GM15510 (cell line): Measurements from ENCODE around the gene ANGPTL2.

Experiments
- POLR2A ChIP-seq: IDR thresholded peaks from 3 replicates; pipeline ENCODE4 v1.6.1; 2011; ENCODE audit warnings: borderline replicate concordance; ENCODE audit not compliant: insufficient read length; ENCODE audit errors: extremely low read depth

Gene ANGPTL2

DNA sequence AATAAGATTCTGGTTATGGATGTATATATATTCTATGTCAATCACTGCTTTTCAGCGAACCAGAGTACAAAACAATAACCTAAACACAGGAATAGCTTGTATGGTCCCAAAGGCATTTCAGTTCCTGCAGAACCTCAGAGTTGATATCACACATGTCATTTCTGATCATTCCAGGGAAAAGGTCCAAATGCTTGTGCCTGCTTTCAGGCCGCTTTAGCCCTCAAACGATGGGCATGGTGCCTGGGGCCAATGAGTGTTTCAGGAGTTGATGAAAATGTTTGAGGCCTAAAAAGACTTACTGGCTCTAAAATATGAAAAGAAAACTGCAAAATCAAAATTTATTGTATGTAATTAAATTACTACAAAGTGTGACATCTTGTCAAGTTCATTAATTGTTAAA, 22.8 kb downstream of the ANGPTL2 start:
- no peak for TF ChIP-seq POLR2A

DNA sequence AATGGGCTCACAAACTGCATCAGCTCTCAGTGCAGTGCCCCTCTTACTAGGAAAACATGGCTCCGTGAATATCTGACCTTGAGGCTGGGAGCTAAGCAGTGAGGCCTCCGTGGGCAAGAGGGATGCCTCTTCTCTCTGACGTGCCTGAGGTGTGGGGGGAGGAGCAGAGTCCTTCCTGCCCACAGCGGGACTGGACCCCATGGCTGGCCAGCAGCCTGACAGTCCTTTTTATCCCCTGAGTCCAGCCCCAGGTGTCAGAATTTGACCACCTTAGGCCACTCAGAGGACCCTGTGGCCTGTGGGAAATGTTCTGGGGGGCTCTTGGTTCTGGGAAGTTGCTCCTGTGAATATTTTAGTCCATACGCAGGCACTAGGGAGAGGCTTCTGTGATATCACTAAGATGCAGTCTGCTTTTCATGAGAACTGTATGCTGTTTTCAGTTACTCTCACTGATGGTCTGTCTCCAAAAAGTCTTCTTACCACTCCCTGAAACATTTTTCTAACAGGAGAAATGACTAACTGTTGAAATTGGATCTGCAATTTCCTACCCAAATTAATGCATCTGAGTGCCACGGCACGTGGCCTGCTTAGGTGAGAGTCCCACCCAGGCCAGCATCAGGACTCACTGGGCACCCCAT, 23.4 kb downstream of the ANGPTL2 start:
- TF ChIP-seq POLR2A = no peak

DNA sequence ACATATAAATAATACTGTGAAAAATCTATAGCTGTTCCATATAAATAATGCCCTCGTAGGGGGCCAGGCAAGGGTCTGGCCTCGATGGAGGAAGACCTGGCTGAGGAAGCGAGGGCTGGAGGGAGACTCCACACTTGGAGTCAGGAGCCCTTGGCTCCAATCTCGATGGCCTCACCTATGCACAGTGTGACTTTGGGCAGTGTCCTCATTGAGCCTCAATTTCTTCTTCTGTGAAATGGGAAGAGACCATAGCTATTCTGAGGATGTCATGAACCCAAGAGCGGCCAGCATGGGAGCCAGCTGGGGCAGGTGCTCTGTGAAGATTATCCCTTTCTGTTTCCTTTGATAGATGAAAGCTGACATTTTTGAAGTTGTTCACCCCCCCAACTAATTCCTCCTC, 24.8 kb downstream of the ANGPTL2 start:
- no peak for TF ChIP-seq POLR2A

DNA sequence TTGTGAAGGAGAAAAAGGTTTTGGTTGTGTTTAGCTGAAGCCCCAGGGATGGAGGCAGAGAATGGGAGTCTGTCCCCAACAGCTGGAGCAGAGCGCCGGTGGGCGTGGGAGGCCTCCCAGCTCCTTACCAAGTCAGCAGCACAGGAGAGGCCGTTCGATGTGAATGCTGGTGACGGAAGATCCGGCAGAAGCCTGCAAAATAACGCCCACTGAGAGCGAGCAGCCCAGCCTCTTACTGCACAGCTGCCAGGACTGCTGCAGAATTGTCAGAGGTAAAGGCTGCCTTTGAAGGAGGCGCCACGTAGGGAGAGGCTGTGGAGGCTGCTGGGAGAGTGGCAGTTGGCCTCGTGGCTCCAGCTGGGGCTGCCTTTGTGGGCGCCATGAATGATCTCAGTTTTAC, 26.2 kb downstream of the ANGPTL2 start:
- TF ChIP-seq POLR2A = no peak

GRCh38 chr9:127095411-127095810, 27.0 kb downstream of the ANGPTL2 start:
- TF ChIP-seq POLR2A = no peak

- TF ChIP-seq POLR2A = no peak
Measured at GRCh38 chr9:127093319-127094020, 29.0 kb downstream of the ANGPTL2 start.

GRCh38 chr9:127092041-127092608, 30.3 kb downstream of the ANGPTL2 start:
- no peak for TF ChIP-seq POLR2A

GRCh38 chr9:127091526-127091925, 30.9 kb downstream of the ANGPTL2 start:
- no peak for TF ChIP-seq POLR2A

- no peak for TF ChIP-seq POLR2A
Measured at GRCh38 chr9:127090341-127090985, 32.0 kb downstream of the ANGPTL2 start.

DNA sequence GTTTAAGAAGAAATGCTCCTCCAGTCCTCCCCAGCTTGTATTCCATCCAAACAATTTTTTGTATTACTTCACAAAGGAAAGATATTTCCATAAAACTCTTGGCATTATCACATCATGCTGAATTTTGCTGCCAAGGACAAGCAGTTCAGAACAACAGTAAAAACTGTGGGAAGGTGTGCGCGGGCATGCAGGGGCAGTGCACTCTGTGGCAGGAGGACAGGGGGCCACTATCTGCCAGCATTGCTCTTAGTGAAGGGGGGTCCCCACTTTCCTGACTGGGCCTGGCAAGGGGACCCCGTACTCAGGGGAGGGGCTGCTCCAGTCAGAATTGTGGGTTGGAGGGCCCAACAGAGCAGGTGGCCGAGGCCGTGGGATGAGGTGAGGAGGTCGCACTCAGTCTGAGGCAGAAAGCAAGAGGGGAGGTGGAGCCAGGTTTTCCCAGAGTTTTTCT, 32.8 kb downstream of the ANGPTL2 start:
- TF ChIP-seq POLR2A = no peak

DNA sequence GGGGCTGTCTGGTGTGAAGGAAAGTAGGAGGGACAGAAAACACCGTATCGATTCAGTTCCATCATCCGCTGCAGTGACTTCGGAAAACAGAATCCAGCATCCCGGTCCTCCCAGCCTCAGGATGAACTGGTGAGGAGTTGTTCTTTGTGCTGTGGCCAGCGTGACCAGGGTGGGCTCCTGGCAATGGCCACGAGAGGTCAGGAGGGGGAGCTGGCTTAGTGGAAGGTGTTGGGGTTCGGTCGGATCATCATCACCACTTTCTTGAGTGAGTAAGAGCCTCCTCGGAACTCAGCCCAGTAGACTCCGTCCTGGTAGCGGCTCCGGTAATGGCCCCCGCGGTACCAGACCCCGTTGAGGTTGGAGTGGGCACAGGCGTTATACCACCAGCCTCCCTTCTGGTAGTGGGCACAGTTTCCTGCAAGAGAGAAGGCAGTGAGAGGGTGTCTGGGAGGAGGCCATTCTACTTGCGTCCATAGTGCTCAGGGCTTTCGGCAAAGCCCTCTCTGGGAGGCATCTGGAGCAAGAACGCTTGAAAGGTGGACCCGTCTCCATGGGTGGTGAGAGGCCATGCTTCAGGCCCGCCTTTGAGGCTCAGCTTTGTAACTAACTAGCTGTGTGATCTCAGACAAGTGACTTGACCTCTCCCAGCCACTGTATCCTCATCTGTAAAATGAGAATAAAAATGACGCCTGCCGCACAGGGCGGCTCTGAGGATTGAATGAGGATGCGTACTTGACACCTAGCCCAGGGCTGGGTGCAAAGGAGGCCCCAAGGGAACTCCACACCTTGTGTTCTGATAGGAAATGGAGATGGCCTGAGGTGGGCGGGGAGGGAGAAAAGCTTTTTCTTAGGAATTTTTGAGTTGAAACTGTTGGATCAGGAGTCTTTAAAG, 33.5 kb downstream of the ANGPTL2 start:
- no peak for TF ChIP-seq POLR2A

- TF ChIP-seq POLR2A = no peak
Measured at GRCh38 chr9:127087836-127088235, 34.6 kb downstream of the ANGPTL2 start.

- no peak for TF ChIP-seq POLR2A
Measured at GRCh38 chr9:127087411-127087810, 35.0 kb downstream of the ANGPTL2 start.

DNA sequence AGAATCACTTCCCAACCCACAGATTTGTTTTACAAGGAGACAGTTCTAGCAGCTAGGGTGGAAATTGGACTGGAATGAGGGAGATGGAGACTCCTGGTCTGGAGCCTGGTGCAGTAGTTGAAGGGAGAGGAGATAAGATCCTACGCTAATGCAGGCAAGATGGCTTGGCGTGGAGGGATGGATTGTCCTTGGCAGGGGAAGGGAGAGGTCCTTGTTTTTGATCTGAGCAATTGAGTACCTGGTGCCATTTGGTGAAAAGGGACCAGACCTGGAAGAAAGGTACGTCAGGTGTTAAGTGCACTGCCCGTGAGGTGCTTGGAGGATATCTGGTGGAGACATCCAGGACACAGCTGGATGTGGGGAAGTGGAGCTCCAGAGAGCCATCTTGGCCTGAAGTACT, 35.7 kb downstream of the ANGPTL2 start:
- no peak for TF ChIP-seq POLR2A
